NCI-H748 treated with DMSO at 0.1 percent for 48 hours (cell line): ENCODE data around the gene SORBS2.
"Not testable (repeated sequence)": the region's sequence is repeated elsewhere in the genome, so short reads cannot be mapped to it uniquely, and the experiment has no call there.

Source experiments
- DNase-seq: peaks from one replicate; lab custom pipeline; 2025; lab: John Stamatoyannopoulos, UW

SORBS2 gene

GRCh38 chr4:185711726-185712125 is 100.3 kb downstream of the SORBS2 start:
- DNase-seq = no peak

GRCh38 chr4:185710487-185710995 is 101.5 kb downstream of the SORBS2 start:
- no peak for DNase-seq

GRCh38 chr4:185709802-185710486 is 102.0 kb downstream of the SORBS2 start:
- DNase-seq = no peak

GRCh38 chr4:185708348-185708747 is 103.6 kb downstream of the SORBS2 start:
- no peak for DNase-seq

GRCh38 chr4:185707622-185708021 is 104.4 kb downstream of the SORBS2 start:
- DNase-seq = not testable (repeated sequence)

- DNase-seq = no peak
Measured at GRCh38 chr4:185702147-185702663, 109.8 kb downstream of the SORBS2 start.

- DNase-seq = no peak
Measured at GRCh38 chr4:185700630-185701029, 111.4 kb downstream of the SORBS2 start.

GRCh38 chr4:185700048-185700447 is 111.9 kb downstream of the SORBS2 start:
- DNase-seq = no peak

GRCh38 chr4:185697488-185697887 is 114.5 kb downstream of the SORBS2 start:
- DNase-seq = no peak

GRCh38 chr4:185695743-185696142 is 116.3 kb downstream of the SORBS2 start:
- no peak for DNase-seq

GRCh38 chr4:185693548-185694215 is 118.3 kb downstream of the SORBS2 start:
- no peak for DNase-seq

GRCh38 chr4:185689407-185689806 is 122.6 kb downstream of the SORBS2 start:
- DNase-seq = no peak

- no peak for DNase-seq
Measured at GRCh38 chr4:185685804-185686203, 126.2 kb downstream of the SORBS2 start.

- DNase-seq = no peak
Measured at GRCh38 chr4:185683896-185684295, 128.1 kb downstream of the SORBS2 start.

- no peak for DNase-seq
Measured at GRCh38 chr4:185683222-185683621, 128.8 kb downstream of the SORBS2 start.

- no peak for DNase-seq
Measured at GRCh38 chr4:185682236-185682635, 129.8 kb downstream of the SORBS2 start.

- no peak for DNase-seq
Measured at GRCh38 chr4:185681604-185682003, 130.4 kb downstream of the SORBS2 start.

GRCh38 chr4:185680617-185681016 is 131.4 kb downstream of the SORBS2 start:
- DNase-seq = no peak

- DNase-seq = no peak
Measured at GRCh38 chr4:185679523-185679922, 132.5 kb downstream of the SORBS2 start.

GRCh38 chr4:185677637-185678314 is 134.2 kb downstream of the SORBS2 start:
- DNase-seq = no peak

- no peak for DNase-seq
Measured at GRCh38 chr4:185672618-185673017, 139.4 kb downstream of the SORBS2 start.

GRCh38 chr4:185672151-185672550 is 139.8 kb downstream of the SORBS2 start:
- no peak for DNase-seq

GRCh38 chr4:185671496-185671895 is 140.5 kb downstream of the SORBS2 start:
- no peak for DNase-seq
